ENCODE results near the gene PNMA8A.
"Not testable (repeated sequence)": the region's sequence is repeated elsewhere in the genome, so short reads cannot be mapped to it uniquely, and the experiment has no call there.

The PNMA8A gene, protein sequence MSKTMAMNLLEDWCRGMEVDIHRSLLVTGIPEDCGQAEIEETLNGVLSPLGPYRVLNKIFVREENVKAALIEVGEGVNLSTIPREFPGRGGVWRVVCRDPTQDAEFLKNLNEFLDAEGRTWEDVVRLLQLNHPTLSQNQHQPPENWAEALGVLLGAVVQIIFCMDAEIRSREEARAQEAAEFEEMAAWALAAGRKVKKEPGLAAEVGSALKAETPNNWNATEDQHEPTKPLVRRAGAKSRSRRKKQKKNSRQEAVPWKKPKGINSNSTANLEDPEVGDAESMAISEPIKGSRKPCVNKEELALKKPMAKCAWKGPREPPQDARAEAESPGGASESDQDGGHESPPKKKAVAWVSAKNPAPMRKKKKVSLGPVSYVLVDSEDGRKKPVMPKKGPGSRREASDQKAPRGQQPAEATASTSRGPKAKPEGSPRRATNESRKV

DNA sequence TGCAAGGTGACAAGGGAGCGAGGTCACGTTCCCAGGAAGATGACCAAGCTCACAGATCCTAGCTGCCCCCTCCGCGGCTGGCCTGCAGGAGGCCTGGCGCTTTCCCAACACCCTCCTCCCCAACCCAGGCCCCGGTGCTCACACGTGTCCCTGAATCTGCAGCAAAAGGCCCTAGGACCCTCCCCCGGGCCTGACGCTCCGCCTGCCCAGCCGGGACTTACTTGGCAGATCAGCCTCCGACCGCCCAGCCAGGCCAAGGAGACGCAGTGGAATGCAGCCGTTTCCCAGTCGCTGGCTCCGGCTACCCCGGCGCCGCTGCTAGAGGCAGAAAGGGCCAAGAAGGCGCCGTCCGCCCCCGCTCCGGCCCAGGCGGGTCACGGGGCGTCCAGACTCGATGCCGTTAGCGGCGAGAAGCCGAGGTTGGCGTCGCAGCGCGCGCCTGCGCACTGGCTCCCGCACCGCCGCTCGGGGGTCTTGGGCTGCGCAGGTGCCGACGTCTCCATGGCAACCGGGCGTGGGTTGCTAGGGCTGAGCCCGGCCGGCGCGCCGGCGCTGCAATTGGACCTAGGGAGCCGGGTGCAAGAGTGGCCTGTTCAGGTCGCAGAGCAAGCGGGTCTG is at the start of gene PNMA8A:
Gene PNMA8A, minus strand, starts transcription at position 448 of the 618 bp plus-strand sequence. CDS start 528 bp downstream, outside the sequence.
- peak; percentile 18 for DNase-seq

DNA sequence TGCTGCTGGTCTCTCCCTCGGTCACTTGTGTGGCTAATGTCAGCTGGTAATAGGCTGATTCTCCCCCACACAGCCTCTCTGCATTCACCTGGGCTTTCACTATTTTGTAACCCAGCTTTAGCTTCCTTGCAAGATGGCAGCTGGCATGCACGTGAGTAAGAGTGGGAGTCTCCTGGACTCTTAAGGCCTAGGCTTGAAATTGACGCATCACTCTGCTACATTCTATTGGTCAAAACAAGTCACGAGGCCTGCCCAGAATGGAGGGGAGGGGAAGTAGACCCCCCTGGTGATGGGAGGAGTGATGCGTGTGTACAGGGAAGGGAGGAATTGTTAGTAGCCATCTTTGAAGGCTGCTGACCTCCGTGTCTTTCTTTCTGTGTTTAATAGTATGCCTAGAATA is 49.3 kb upstream of the PNMA8A start:
- no peak for DNase-seq

DNA sequence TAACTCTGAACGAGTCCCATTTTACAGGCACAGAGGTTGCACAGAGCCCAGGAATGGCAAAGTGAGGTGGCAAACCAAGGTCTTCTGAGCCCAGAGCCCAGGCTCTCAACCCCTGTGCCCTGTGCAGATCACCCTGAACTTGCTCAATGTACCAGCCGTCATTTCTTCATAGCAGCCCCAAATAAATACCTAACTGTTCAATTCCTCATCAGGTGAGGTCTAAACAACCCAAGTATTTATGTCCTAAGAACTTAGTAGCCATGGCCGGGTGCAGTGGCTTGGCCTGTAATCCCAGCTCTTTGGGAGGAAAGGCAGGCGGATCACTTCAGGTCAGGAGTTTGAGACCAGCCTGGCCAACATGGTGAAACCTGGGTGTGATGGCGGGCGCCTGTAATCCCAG is 46.1 kb upstream of the PNMA8A start:
- DNase-seq = no peak

DNA sequence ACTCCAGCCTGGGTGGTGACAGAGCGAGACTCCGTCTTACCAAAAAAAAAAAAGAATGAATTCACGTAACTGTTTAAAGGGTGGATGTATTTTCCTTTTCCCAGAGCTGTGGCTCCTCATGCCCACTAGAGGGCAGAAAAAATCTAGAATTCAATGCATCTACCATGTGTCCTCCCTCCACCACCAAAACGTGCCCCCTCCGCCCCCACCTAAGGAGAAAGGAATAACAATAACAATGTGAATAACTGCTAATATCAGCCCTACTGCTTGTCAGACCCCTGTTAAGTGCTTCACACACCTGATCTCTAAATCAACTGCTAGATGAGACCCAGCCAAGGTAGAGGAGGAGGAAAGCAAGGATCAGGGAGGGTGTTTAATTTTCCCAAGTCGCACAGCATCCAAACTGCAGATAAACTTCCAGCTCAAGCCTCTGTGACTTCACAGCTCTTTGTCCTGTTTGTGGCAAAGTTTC is 44.6 kb upstream of the PNMA8A start:
- peak; percentile 52 for DNase-seq

DNA sequence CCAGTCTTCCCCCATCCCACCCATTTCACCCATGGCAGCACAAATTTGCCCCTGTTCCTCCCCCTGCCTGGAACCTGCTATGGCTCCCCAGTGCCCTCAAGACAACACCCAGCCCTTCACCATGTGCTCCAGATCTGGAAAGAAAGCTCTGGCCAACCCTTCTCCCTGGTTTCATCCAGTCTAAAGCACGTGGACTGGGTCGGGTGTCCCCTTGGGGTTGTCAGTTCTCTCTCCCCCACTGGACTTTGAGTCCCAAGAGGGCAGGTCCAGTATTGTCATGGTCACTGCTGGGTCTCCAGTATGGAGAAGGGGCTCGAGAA is 43.9 kb upstream of the PNMA8A start:
- no peak for DNase-seq

DNA sequence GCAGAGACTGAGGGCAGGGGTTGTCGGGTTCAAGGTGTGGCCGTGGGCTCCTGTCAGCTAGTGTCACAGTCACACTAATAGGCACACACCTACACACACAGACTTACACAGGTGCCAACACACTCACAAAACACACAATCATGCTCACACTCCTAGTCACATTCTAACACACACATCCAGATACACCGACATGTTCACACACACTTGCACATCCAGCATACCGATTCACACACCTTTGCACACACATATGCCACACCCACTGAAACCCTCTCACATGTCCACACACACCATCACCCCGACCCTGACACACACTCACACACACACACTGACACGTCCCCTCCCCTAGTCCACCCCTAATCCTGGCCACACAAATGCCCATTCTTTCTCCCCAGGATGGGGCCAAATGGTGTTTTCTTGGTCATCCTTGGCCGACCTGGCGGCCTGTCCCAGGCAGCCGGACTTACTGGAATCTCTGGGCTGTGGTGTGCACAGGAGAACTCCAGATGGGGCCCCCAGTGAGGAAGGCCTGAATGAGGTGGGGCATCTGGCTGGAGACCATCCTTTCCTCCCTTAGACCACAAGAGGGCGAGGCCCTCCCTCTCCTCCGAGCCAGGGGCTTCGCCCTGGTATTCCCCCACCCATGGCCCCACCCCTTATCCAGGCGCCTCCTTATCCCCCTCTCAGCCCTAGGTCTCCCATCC is 43.4 kb upstream of the PNMA8A start:
- DNase-seq = no peak

DNA sequence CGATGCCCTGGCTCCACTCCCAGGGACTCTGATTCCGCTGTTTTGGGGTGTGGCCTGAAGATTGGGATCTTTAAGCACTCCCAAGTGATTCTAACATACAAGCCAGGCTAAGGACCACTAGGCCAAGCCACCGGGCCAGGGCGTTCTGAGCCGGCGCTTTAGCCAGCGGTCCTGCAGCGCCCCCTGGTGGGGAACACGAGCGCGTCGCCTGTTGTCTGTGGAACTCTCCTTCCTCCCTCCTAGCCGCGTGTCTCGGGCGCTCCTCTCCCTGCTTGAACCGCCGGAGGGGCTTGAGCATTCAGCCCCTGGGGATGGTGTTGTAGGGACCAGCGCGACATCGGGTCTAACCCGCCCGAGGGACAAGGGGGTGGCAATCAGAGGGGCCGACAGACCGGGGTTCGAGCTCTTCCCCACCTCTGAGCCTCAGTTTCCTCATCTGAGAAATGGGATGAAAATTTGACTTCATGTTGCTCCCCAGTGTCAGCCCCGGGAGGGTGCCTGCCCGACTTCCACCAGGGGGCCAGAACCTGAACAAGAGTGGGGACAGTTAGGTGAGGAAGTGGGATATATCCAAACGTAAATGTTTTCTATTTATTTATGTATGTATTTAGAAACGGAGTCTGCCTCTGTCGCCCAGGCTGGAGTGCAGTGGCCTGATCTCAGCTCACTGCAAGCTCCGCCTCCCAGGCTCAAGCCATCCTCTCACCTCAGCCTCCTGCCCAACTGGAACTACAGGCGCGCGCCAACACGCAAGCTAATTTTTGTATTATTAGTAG is 42.3 kb upstream of the PNMA8A start:
- DNase-seq = peak; percentile 88

DNA sequence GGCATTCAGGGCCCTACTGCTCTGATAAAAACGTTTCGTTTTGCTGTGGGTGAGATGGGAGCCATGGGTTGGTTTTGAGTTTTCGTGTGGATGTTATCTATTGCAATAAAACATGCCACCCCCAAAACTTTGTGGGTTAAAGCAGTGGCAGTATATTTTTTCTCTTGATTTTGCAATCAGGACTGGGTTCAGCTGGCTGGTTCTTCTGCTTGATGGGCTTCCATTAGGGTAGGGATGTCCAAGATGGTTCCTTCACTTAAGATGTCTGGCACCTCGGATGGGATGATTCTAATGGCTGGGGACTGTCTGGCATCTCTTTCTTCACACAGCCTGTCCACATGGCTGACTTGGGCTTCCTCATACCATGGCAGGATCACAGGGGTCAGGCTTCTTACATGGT is 39.9 kb upstream of the PNMA8A start:
- DNase-seq = no peak

DNA sequence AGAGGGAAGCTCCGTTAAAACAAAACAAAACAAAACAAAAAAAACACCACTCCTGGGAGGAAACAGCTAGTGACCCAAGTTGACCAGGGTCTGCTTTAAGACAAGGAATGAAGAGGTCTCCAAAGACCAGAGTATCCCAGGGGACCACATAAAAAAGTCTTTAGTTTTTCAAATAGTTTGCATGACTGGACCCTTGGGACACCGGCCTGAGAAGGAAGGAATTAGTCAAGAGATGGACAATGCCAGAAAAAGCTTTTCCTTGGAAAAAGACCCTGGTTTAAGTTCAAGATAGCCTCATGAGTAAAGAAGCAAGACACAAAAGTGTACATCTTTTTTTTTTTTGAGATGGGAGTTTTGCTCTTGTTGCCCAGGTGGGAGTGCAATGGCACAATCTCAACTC is 36.8 kb upstream of the PNMA8A start:
- no peak for DNase-seq

DNA sequence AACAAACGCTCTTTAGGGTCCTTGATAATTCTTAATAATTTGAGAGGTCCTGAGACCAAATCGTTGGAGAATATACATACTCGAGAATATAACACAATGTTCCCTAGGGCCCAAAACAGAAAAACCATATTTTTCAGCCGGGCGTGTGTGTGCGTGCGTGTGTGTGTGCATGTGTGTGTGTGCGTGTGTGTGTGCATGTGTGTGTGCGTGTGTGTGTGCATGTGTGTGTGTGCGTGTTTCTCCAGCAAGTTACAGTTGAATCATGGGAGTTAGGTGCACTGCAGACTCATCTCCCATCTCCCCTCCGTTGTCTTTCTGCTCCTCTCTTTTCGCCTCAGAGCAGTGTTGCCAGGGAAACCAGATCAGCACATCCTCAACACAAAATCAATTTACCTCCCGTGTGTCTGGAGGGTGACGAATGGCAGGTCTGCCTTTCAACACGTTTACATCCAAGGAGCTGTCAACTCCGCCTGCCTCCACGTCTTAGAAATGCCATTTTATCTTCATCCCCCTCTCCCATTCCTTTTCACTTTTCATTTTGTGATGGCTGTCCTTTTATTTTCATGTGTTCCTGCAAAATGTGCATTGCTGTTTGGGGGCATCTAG is 32.6 kb upstream of the PNMA8A start:
- DNase-seq = no peak

DNA sequence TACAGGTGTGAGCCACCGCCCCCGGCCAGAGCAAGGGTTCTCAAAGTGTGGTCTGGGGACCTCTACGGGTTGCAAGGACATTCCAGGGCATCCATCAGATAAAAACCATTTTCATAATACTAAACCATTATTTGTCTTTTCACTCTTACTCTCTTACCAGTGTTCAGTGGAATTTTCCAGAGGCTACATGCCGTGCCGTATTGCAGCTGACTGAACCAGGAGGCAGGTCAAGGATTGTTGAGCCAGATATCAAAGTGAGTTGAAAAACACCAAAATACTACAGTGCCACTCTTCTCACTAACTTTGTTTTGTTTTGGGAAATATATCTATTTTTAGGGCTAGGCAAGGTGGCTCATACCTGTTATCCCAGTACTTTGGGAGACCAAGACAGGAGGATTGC is 31.5 kb upstream of the PNMA8A start:
- DNase-seq = no peak

DNA sequence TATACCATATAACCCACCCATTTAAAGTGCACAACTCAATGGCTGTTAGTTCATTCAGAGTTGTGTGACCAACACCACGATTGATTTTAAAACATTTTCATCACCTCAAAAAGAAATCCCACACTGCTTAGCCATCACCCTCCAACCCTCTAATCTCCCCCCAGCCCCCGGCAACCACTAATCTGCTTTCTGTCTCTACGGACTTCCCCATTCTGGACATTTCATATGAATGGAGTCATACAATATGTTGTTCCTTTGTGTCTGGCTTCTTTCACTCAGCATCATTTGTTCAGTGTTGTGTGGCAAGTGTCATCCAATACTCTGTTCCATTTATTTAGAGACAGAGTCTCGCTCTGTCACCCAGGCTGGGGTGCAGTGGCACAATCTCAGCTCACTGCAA is 28.3 kb upstream of the PNMA8A start:
- no peak for DNase-seq

DNA sequence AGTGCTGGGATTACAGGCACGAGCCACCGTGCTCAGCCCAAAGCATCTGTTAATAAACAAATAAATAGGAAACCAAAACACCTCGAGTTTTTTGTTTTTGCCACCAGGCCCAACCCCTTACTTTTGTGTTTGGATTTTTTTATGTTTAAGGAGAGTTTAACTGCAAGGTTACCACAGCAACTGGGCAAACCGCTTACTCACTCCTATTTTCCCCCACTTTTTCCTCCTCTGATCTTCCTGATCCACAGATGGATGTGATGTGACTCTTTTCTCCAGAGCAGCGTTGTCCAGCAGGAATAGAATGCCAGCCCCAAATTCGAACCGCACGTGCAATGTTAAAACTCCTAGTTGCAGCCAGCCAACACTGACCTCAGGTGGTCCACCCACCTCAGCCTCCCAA is 26.4 kb upstream of the PNMA8A start:
- no peak for DNase-seq

DNA sequence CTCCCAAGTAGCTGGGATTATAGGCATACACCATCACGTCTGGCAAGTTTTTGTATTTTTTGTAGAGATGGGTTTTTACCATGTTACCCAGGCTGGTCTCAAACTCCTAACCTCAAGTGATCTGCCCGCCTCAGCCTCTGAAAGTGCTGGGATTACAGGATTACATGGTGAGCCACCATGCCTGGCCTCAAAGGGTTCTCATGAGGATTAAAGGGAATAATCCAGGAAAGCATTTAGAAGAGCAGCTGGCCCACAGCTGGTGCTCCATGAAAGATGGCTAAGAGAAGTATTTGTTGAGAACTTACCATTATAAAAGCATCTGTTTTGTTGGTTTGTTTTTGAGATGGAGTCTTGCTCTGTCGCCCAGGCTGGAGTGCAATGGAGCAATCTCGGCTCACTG is 25.5 kb upstream of the PNMA8A start:
- not testable (repeated sequence) for DNase-seq

DNA sequence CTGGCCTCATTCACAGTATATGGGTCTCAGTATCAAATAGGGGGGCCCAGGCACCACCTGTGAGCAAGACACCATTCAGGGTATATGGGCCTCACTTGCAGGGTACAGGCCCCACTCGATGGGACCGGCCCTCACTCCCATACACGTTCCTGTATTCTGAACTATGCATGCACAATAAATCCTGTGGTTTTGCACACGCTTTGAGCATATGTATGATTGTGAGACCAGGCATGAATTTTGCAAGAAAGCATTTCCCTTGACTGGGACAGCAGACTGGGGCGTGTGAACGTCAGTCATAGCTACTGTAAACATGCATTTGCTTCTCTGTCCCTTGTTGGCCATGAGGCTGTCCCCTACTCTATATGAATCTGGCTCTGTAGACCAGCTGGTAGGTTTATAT is 24.9 kb upstream of the PNMA8A start:
- DNase-seq = no peak

DNA sequence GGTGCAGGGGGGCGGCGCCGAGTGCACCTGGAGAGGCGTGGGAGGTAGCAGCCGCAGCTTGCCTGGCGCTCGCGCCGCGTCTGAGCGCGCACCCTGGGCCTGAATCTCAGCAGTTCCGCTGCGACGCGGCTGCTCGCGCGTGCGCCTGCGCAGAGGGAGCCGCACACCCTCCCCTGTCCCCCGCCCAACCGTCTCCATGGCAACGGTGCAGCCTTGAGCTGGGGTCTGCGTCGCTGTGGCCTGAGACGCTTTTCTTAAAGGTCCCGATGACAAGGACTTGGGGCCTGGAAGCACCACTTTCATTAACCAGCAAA is 24.4 kb upstream of the PNMA8A start, which contains the start of gene PNMA8B:
Gene PNMA8B, minus strand, starts transcription at position 82 of the 314 bp plus-strand sequence. CDS start 402 bp downstream, outside the sequence.
- DNase-seq = peak; percentile 69

DNA sequence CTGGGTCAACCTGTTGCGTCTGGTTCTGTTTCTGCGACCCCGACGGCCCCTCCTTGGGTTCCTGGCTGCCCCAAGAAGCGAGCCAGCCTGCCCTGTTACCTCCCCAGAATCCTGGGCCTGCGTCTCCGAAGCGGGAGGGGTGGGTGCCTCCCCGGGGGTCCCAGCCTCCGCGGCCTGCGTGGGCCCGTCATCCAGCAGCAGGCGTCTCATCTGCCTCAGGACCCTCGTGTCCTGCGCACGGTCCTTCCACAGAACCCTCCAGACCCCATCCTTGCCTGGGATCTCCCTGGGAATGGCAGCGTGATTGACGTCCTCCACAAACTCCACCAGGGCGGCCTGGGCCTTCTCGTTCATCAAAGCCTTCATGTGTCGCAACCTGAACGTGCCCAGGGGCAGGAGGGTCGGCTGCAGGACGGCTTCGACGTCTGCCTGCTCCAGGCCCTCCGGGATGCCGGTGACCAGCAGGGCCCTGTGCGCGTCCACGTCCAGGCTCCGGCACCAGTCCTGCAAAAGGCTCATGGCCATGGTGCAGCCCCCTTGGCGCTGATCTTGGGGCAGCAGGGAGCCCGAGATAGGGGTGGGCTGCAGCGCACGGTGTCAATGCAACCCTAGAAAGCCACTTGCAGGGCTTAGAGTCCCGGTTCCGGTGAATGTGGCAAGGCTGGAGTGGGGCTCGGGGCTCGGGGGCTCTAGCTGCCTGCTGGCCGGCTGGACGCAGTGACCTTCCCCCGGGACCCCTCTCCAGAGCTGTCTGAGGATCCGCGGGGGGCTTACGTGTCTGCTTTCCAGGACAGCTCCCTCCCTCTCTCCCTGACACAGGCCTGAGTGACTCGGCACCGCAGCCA is 23.8 kb upstream of the PNMA8A start:
- DNase-seq = no peak

DNA sequence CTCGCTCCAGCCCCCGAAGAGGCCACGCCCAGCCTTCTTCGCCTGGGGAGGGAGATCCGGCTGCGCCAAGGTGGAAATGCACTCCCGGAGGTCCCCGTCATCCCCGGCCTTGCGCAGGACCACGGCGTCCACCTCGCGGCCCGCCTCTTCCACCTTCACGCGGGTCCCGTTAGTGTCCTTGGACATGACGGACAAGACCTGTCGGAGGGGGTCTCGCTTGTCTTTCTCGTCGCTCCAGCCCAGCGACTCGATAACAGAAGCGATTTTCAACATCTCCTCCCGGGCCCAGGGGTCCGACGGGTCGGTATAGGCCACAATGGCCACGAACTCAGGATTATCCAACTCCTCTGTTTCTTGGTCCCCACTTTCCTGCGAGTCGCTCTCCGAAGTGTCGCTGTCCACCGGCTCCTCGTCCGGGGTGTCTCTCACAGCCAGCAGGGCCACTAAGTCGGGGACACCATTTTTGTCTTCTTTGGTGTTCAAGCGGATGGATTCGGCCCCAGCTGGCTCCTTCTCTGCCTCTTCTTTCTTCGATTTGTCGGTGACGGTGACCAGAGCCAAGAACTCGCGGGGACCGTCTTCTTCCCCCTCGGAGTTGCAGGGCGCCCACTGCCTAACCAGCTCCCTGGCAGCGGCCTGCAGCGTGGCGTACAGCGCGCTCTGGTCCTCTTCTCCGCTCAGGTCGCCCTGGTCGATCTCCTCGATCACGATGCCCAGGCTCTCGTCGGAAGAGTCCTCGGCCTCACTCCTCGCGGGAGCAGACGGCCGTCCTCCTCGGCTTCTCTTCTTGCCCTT is 23.0 kb upstream of the PNMA8A start:
- DNase-seq = peak; percentile 25

DNA sequence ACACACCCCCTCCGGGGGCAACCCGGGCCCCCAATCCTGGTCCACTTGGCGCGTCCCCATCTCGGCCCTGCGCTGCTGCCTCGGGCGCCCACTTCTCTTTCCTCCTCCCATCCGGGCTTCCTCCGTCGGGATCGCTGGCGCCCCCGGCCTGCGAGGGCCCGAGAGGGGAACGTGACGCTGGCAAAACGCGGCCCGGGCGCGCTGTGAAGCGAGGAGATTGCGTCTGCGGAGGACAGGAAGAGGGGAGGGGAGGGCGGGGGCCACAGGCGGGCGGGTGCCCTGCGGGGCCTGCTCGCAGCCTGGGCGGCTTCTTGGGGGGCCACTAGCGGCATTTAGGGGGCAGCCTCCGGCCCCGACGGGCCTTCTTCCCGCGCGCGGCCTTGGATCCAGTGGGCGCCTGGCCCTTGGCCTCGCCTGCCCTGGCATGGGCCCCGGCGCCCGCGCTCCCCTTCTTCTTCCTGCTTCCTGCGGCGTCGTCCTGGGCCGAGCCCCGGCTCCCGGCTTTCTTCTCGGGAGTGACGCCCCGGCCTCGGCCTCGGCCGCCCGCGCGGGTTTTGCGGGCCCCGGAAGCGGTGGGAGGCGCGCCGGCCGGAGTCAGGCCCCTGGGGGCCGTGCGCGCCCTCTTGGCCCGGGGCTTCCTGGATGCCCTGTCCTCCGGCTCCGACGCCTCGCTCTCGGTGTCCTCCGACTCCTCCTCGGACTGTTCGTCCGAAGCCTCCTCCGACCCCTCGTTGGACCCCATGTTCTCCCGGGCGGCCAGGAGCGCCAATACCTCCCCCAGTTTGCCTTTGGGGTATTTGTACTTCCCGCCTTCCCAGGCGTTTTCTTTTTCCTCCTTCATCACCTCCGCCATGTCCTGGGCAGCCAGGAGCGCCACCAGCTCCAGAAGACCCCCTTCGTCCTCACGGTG is 22.1 kb upstream of the PNMA8A start:
- DNase-seq = peak; percentile 69

DNA sequence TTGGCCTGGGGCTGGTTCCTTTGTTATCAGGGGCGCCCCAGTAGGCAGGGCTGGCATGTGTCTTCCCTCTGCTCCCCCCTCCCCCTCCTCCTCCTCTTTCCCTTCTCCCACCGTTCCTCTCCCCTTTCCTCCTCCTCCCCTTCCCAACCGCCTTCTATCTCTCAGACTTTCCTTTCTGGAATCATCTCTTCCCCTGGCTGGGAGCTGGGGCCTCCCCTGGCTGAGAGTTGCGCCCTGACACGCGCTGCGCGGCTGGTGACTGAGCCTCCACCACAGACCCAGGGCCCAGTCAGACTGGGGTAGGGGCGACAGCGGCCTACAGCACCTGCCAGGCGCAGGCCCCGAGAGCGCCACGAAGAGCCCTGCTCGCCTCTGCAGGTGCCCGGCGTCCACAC is 21.5 kb upstream of the PNMA8A start:
- DNase-seq = no peak
